Natural killer cell (primary cell): ENCODE measurements around the gene EN2. TPM values are rescaled to one million over a fixed set of nuclear protein-coding genes. Genes with fewer than 3 reads are reported as not detected.

ENCODE experiments used
- ATAC-seq, 3 donors: fragments of 150-1000 bp in 2 of 3; fragments of 200-7000 bp in 1 of 3; cut with Tn5 transposase; 1 replicate in 1 of 3; 2 replicates in 2 of 3; pipeline ENCODE4 v1.10.0; 2021; ENCODE audit warnings: mild to moderate bottlenecking in 2 of 3, moderate library complexity in 2 of 3
- DNase-seq, 2 donors: peaks; one replicate each; pipeline versions ENCODE4 v3.0.0 to v3.0.0-alpha.2; 2013 to 2021; ENCODE audit warnings: mixed read lengths in 1 of 2
- H3K27ac ChIP-seq: one replicate; pipeline ENCODE4 v1.5.1; 2013; ENCODE audit warnings: mild to moderate bottlenecking, low read length
- H3K27me3 ChIP-seq: one replicate; pipeline ENCODE4 v1.6.1; 2013; ENCODE audit warnings: low read length; ENCODE audit not compliant: control insufficient read depth, insufficient read depth
- H3K36me3 ChIP-seq: one replicate; pipeline ENCODE4 v1.6.1; 2013; ENCODE audit warnings: low read length; ENCODE audit not compliant: control insufficient read depth, insufficient read depth
- H3K4me1 ChIP-seq: one replicate; pipeline ENCODE4 v1.6.1; 2013; ENCODE audit warnings: low read length; ENCODE audit not compliant: control insufficient read depth, insufficient read depth
- H3K4me3 ChIP-seq: one replicate; pipeline ENCODE4 v1.5.1; 2013; ENCODE audit warnings: low read length
- H3K9me3 ChIP-seq: one replicate; pipeline ENCODE4 v1.6.1; 2013; ENCODE audit warnings: low read length; ENCODE audit not compliant: control insufficient read depth, insufficient read depth
- H3K27ac Mint-ChIP-seq, 2 donors: one replicate each; pipeline ENCODE4 v1.8.0; 2022; ENCODE audit warnings: mild to moderate bottlenecking in 2 of 2, mixed read lengths in 2 of 2, moderate library complexity in 1 of 2
- H3K27me3 Mint-ChIP-seq, 2 donors: one replicate each; pipeline ENCODE4 v1.8.0; 2022; ENCODE audit warnings: low read depth in 2 of 2, mixed read lengths in 2 of 2
- H3K36me3 Mint-ChIP-seq: one replicate; pipeline ENCODE4 v1.8.0; 2022; ENCODE audit warnings: mixed read lengths
- H3K4me1 Mint-ChIP-seq, 2 donors: one replicate each; pipeline ENCODE4 v1.8.0; 2022; ENCODE audit warnings: mixed read lengths in 2 of 2
- H3K4me3 Mint-ChIP-seq: one replicate; pipeline ENCODE4 v1.8.0; 2022; ENCODE audit warnings: mild to moderate bottlenecking, moderate library complexity, mixed read lengths
- H3K9me3 Mint-ChIP-seq, 2 donors: one replicate each; pipeline ENCODE4 v1.8.0; 2022; ENCODE audit warnings: mixed read lengths in 2 of 2
- WGBS: methylation state at CpG from one replicate; pipeline ENCODE4 v1.1.7; 2013; ENCODE audit warnings: missing lambda C conversion rate; ENCODE audit not compliant: insufficient coverage; 5-methylcytosine and 5-hydroxymethylcytosine counted together
- intact Hi-C: fragments of 100-400 bp; cut with micrococcal nuclease; formaldehyde crosslinking; loops from one replicate; pipeline ENCODE4 v1.14.2; 2022
- total RNA-seq, 4 donors: library from RNA; stranded (reverse); fragments of 120-200 nt in 1 of 4; gene quantifications; one replicate each; pipeline versions ENCODE4 v1.2.3 to v1.2.4, GENCODE V29; 2013 to 2022
- TF ChIP-seq, protein P1 (sequence below): fragments of 200-600 bp; IDR thresholded peaks from one replicate; pipeline ENCODE4 v1.8.0; 2022; ENCODE audit warnings: antibody characterized with exemption

The EN2 gene
- total RNA-seq, 3 donors from 2014 or later (not counting 1 experiment from before 2014, with no cell fraction given): not detected

DNA sequence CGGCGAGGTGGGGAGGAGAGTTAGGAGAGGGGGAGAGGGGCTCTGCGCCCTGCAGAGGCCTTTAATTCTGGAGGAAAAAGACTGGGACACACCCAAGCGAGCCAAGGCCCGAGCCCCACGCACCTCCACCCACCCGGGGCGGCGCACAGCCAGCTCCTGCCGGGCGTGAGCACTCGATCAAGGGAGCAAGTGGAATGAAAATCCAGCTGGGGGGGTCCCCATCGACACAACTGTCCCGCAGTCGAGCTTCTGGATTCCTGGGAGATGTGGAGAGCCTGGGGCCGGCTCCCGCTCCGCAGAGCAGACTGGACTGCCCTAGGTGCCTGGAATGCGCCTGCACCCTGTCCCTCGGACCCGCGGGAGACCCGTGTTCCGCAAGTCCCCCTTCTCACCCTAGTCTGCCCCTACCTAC is 7.4 kb upstream of the EN2 start:
- TF ChIP-seq, protein P1, sequence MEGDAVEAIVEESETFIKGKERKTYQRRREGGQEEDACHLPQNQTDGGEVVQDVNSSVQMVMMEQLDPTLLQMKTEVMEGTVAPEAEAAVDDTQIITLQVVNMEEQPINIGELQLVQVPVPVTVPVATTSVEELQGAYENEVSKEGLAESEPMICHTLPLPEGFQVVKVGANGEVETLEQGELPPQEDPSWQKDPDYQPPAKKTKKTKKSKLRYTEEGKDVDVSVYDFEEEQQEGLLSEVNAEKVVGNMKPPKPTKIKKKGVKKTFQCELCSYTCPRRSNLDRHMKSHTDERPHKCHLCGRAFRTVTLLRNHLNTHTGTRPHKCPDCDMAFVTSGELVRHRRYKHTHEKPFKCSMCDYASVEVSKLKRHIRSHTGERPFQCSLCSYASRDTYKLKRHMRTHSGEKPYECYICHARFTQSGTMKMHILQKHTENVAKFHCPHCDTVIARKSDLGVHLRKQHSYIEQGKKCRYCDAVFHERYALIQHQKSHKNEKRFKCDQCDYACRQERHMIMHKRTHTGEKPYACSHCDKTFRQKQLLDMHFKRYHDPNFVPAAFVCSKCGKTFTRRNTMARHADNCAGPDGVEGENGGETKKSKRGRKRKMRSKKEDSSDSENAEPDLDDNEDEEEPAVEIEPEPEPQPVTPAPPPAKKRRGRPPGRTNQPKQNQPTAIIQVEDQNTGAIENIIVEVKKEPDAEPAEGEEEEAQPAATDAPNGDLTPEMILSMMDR: no peak
- Mint-ChIP-seq H3K9me3 (no peaks in the 10 kb centered on the region), H3K4me1 (peaks cover 10 to 22% of the 10 kb centered on the region in 2 donors), H3K4me3 (no peak overlapping the region), H3K36me3 (no peaks in the 10 kb centered on the region), H3K27ac (no peak overlapping the region), H3K27me3 (peaks cover 56 to 62% of the 10 kb centered on the region in 2 donors)
- ATAC-seq (no peak), DNase-seq (no peak)
- intact Hi-C loops: no loop called here
- Histone ChIP-seq H3K4me3 (no peak overlapping the region), H3K27me3 (peaks cover 52% of the 10 kb centered on the region), H3K9me3 (no peaks in the 10 kb centered on the region), H3K4me1 (peaks cover 3% of the 10 kb centered on the region), H3K36me3 (no peaks in the 10 kb centered on the region), H3K27ac (no peak overlapping the region)
- 5% methylated on average over 23 of the region's 24 CpGs for WGBS

DNA sequence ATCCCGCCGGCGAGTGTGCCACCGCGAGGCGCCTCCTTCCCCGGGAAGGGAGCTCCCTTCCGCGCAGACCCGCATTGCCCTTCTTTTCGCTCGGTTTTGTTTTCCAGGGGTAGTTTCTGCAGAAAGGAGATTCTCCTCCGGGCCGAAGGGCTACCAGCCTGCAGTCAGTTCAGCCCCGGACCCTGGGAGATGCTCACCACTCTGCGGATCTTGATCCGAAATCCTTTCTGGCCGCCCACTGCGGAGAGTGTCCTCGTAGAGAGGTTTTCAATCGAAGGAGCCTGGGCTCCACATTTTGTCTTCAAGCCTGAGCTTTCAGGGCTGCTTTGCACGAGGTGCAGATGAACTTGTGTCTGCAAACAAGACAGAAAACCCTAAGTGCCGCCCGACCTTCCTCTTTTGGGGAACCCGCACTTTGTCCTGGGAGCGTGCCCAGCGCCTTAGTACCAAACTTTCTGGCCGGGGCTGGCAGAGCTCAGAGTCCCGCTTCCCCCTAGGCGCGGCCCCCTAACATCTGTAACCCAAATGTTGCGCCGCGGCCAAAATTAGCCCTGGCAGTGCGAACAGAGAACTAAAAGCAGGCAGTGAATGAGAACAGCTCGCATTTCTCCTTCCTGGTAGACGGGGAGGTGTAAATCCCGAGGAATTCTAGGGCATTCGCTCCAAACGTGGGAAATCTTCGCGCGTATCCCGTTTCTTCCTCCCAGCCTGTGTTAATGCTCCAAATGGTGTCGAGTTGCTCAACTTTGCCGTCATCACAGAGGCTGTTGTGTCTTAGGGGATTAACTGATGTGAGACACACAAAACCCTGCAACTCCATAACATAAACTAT is 6.7 kb upstream of the EN2 start:
- 4% methylated on average over 44 of the region's 46 CpGs for WGBS
- Histone ChIP-seq H3K27ac (no peak overlapping the region), H3K4me3 (no peak overlapping the region), H3K36me3 (no peaks in the 10 kb centered on the region), H3K9me3 (no peaks in the 10 kb centered on the region), H3K4me1 (peaks cover 3% of the 10 kb centered on the region), H3K27me3 (peaks cover 58% of the 10 kb centered on the region)
- Mint-ChIP-seq H3K9me3 (no peaks in the 10 kb centered on the region), H3K4me3 (no peak overlapping the region), H3K4me1 (peaks cover 10 to 26% of the 10 kb centered on the region in 2 donors), H3K27ac (no peak overlapping the region), H3K36me3 (no peaks in the 10 kb centered on the region), H3K27me3 (peaks cover 62% of the 10 kb centered on the region in 2 donors)
- ATAC-seq: no peak
- intact Hi-C loops: no loop called here
- no peak for DNase-seq
- TF ChIP-seq, protein P1: no peak

DNA sequence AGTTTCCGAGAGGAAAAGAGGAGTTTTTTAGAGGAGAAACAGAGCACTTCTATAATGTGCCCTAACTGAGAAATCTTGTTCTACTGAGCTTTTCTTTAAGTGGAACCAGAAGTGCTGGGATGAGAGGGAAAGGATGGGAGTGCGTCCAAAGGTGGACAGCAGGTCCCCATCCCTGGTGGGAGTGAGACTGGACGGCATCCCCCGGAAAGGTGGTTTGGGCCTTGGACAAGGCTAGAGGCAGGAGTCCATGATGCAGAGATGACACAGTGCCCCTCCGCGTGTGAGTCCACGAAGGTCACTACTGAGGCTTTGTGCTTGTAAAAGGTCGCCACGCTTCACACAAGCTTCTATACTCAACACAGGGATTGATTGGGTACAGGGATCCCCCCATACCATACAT is 6.1 kb upstream of the EN2 start:
- Mint-ChIP-seq H3K9me3 (no peaks in the 10 kb centered on the region), H3K27ac (no peak overlapping the region), H3K4me1 (peaks cover 10 to 31% of the 10 kb centered on the region in 2 donors), H3K4me3 (no peak overlapping the region), H3K27me3 (peaks cover 68% of the 10 kb centered on the region in 2 donors), H3K36me3 (no peaks in the 10 kb centered on the region)
- H3K27ac ChIP-seq: no peak overlapping the region
- ATAC-seq: no peak
- DNase-seq: no peak
- peaks cover 8% of the 10 kb centered on the region for H3K4me1 ChIP-seq
- H3K4me3 ChIP-seq: no peak overlapping the region
- H3K9me3 ChIP-seq: no peaks in the 10 kb centered on the region
- intact Hi-C loops: loop anchor here (2.0 kb wide), 1 partner anchor 71 kb away; no protein-coding TSS in a partner anchor
- no peaks in the 10 kb centered on the region for H3K36me3 ChIP-seq
- 5% methylated on average over 8 of the region's 9 CpGs for WGBS
- peaks cover 65% of the 10 kb centered on the region for H3K27me3 ChIP-seq
- TF ChIP-seq, protein P1: no peak
